Activated CD4-positive, CD25-positive, alpha-beta regulatory T cell treated with anti-CD3 and anti-CD28 coated beads, Interleukin-2, amount 50 U/mL, for 72 hours (primary cell): ENCODE data around the gene MCMBP.

Experiments used
- DNase-seq: peaks from one replicate; pipeline ENCODE4 v3.0.0; 2021

The MCMBP gene

DNA sequence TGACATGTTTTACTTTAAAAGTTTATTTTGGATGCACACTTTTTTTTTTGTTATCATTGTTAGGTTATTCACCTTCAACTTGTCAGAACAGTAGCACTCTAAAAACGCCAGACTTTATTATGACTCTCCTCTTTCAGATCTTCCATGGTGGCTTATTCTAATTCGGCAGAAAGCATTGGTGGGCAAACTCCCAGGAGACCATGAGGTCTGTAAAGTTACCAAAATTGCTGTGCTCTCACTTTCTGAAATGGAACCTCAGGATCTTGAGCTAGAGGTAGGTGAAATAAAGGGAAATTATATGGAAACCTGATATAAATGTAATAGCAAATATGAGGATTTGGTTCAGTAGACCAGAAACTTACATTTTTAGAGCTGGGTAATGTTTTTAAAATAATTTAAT is 91.1 kb downstream of the MCMBP start:
- no peak for DNase-seq

DNA sequence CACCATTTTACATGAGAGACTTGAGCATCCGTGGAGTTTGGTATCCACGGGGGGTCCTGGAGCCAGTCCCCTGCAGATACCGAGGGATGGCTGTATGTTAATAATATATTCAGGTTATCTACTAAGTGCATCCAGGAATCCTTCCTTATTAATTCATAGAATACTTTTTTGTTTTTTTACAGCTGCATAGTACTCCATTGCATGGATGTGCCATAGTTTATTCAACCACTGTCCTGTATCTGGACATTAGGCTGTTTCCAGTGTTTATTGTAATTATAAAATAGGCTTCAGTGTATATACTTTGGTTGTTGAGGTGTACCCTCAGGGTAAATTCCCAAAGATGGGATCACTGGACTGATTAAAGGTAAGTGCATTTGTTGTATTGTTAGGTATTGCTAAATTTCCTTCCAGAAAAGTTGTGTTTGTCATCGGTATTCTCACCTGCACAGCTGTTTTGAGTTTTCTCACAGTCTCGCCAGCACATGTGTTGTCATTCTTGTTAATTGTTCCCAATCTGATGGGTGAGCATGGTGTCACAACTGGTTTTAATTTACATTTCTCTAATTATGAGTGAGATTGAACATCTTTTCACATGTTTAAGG is 91.7 kb downstream of the MCMBP start:
- no peak for DNase-seq
